ENCODE measurements around the gene CFAP58.

Gene CFAP58, protein sequence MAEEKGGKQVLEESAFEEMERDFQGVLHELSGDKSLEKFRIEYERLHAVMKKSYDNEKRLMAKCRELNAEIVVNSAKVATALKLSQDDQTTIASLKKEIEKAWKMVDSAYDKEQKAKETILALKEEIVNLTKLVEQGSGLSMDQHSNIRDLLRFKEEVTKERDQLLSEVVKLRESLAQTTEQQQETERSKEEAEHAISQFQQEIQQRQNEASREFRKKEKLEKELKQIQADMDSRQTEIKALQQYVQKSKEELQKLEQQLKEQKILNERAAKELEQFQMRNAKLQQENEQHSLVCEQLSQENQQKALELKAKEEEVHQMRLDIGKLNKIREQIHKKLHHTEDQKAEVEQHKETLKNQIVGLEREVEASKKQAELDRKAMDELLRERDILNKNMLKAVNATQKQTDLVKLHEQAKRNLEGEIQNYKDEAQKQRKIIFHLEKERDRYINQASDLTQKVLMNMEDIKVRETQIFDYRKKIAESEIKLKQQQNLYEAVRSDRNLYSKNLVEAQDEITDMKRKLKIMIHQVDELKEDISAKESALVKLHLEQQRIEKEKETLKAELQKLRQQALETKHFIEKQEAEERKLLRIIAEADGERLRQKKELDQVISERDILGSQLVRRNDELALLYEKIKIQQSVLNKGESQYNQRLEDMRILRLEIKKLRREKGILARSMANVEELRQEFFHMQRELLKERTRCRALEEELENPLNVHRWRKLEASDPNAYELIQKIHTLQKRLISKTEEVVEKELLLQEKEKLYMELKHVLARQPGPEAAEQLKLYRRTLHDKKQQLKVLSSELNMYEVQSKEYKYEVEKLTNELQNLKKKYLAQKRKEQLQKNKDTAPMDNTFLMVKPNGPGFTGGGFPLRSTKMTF

DNA sequence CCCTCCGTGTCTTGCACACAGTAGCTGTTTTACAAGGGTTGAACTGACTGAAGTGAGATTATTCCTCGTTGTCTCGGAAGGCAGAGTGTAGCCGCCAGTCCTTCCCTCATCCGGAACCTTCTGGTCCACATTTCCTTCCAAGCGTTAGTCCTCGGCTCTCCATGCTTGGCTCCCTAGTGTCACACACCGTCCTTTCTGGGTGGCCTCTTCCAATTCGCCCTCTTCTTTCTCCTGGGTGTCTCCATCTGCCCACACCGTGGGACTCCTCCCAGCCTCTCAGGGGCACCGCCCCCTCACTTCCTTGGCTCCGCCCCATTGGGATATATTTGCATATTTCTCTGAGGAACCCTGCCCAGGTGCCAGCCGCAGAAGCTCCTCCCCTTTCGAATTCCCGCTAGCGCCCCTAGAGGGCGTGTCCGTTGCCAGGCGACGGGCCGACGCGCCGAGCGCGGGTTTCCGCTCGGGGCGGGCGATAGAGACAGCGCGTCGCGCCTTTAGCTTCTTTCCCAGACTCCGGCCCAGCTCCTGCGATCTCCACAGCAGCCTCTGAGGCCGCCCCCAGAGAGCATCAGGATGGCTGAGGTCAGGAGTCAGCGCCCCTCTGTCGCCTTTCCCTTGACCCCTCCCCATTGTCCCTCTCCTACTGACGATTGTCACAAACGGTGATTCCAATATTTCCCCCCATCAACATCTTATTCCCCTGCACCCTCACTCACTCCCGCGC lies at the start of gene CFAP58:
TSS of gene CFAP58 (plus strand) at position 509 of the 724 bp plus-strand sequence. CDS start at position 574, 65 bp downstream.
- DNase-seq = peak; percentile 97

DNA sequence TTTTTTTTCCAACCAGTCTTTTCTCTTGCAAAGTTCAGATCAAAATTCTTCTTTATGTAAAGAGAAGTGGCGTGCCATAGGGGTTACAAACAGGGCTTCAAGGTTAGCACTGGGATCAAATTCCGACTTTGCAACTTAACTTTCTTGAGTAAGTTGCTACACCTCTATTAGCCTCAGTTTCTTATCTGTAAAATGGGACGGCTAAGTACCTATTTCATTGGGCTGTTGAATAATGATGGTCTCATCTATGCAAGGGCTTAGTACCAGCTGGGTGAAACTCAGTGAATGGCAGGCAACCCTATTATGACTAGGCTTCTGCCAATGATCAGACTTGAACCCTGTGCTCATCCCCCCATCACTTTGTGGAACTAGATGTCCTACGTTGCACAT lies 49.3 kb upstream of the CFAP58 start:
- DNase-seq = no peak

DNA sequence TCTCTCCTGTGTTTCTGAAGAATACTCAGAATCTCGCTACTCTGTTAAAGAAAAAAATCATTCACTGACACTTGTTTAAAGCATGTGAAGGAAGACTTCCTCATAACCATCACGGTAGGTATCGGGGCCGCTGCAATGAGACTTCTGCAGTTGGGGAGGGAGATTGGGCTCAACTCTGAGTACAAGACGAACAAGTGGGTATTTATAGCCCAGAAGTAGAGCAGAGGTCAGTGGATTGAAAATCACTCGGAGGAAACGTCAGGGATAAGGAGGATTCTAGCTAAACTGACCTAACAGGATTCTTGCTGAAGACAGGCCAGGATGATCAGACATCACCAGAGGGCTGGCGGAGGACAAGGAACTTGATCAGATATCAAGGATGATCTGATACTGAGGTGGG lies 48.7 kb upstream of the CFAP58 start:
- DNase-seq = no peak

DNA sequence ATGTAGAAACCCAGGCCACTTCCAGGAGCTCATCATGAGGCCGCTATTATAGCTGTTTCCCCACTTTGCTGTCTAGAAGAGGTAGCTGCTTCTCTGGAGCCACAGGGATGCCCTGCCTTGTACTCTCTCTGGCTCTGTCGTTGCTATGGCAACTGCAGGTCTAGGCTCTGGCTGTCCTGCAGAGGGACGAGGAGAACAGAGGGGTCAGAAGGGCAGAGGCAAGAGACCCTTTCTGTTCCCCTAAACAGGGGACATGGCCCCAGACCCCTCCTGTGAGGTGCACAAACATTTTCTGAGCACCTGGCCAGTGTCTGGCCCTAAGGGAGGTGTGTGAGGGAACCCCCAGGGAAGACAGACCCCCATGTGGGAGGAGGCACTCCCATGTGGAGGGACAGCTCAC lies 46.7 kb upstream of the CFAP58 start:
- no peak for DNase-seq

DNA sequence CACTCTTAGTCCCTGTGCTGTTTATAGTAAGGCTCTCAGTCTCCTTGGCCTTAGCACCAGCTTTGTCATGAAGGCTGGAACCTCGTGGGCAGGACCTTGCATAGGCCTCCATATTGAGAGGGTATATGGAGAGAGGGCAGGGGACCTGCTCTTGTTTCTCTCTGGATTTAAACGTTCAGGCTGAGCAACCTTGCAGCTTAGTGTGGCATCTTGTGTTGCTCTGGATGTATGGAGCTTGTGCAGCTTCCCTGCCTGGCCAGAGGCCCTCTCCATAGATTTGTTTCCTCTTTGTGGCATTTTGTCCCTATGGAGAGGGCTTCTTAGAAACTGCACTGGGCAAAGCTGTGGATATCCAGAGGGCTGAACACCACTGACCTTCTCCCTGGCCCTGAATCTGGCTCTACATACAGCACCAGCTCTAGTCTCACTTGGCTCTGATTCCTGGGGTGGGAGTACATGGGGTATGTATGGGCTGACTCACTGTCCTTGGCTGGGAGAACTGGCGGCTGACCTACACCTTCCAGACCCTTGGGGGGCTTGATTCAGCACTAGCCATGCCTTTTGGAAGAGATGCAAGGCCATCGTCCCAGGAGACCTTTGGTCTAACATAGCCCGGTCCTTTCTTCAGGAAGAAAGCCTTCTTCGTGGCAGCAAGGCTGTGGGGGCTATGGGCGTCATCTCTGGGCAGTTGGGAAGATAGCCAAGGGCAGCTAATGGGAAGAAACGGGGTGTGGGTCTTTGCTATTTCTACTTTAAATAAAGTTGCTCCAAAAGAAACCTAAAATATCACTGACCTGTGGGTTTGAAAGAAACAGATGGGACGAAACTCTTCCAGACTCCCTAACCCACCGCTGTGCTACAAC lies 45.8 kb upstream of the CFAP58 start:
- no peak for DNase-seq

DNA sequence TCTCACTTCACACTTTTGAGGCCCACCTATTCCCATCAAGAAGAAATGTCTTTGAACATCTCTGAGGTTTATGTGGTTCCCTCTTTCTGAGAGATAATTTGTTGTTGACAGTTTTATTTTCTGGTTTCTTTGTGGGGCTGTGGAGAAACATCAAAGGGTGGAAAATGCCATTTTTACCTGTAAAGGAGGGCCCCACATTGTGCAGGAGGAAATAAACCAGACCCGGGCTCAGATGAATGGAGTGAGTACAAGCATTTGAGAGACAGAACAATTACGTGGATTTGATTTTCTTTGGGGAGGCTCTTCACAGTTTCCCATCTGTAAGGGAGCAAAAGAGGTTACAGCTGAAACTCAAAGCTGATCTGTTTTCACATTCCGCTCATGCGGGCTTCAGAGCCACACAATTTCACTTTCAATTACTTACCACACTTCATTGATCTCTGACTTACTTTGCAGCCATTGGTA lies 45.2 kb upstream of the CFAP58 start:
- peak; percentile 37 for DNase-seq

DNA sequence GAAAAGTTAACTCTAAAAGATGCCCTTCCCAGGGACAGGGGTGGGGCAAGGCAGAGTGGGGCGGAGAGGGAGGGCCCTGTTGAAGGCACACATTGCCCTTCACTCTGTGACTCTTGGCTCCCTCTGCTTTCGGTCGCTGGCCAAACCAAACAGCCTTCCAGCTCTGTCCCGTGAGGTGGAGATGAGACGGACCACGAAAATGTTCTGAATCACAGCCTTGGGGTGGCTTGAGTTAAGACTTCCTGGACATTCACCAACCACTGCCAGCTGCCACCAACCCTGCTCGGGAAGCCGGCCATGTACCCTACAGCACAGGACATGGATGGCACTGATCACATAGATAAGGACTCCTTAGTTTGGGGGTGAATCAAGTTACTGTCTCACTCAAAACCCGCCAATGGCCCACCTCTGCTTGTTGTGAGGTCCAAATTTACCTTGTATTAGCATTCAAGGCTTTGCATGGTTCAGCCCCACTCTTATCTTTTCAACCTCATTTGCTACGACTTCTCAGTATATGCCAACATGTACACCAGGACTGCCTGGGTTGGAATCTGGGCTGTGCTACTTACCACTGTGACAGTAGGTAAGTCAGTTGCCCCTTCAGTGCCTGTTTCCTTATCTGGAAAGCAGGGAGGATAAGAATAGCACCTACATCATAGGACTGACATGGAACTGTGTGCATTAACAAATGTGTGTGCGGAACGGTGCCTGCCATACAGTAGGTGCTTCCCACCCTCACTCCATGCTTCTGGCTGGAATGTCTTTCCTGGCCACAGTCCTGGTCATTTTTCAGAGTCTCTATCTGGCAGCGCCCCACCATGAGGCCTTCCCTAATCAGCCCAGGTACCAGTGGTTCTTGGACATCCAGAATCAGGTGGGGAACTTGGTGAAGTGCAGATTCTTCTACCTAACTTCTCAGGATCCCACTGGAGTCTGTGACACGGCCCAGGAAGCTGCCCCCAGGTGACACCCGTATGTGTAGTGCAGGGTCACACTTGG lies 43.4 kb upstream of the CFAP58 start:
- DNase-seq = no peak

DNA sequence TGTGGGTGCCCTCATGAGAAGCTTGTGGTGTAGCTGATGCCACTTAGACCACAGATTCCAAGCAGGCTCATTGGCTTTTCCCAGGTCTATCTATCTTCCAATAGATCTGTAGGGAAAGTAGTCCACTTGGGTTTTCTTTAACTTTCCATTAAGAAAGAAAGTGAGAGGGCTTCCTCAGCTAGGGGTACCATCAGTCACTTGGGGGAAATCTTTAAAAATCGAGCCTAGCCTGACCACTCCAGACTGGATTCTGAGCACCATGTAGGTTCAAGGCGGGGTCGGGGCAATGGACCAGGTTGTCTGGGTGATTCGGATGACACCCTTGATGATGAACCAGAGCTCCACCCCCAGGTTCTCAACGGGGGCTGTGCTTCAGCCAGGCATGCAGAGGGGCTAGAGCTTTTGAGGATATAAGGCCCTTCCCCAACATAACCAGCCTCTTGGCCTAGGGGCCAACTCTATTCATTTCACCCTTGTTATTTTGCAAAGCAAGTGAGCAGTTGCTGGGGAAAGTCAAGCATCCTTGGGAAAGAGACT lies 42.4 kb upstream of the CFAP58 start:
- DNase-seq = no peak

DNA sequence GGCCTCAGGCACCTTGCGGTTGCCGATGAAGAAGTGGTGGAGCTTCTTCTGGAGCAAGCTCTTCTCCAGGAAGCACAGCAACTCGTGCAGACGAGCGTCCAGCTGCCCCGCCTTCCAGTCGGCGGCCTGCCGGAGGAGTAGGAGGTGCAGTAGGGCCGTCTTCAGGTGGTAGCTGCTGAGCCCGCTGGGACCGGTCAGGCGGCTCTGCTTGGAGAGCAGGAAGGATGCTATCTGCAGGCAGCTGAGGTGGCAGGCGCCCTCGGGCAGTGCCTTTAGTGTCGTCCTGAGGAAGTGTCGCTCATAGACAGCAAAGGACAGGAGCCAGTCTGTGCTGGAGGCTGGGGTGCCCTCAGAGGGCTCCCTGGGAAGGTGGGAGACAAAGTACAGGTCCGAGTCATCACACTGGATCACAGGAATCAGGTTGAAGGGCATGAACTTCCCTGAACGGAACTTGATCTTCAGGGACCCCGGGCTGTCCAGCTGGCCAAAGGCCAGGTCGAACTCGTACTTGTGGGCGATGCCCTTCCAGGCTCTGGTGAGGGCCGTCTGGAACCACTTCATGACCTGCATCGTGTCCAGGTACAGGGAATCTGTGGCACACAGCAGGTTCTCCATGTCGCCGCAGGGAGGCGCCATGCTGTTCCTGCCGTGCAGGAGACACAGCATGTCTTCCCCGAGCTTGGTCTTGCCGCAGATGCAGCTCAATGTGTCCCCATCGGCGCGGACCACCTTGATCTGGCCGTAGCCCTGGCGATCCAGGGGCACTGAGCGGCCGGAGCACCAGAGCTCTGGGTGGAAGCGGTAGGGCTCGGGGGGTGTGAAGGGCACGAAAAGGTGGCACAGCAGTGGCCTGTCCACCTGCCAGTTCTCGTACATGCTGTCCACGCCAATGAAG lies 38.8 kb upstream of the CFAP58 start:
- DNase-seq = no peak

DNA sequence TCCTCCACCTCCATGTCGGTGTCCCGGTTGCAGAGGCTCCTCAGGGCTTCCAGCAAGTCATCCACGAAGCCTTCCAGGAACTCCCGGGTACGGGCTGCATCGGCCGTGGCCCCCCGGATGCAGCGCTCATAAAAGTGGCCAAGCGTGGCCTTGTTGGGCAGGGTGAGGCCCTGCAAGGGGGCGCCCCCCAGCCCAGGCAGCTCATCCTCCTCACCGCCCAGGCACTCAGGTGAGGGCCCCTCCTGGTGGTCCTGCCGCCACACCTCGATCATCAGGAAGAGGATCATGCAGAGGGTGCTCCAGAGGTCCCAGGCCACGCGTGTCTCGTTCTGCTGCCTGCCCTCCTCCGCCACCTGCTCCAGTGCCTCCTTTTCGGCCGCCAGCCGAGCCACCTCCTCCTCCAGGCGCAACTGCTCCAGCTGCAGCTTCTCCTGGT lies 38.1 kb upstream of the CFAP58 start:
- DNase-seq = no peak

DNA sequence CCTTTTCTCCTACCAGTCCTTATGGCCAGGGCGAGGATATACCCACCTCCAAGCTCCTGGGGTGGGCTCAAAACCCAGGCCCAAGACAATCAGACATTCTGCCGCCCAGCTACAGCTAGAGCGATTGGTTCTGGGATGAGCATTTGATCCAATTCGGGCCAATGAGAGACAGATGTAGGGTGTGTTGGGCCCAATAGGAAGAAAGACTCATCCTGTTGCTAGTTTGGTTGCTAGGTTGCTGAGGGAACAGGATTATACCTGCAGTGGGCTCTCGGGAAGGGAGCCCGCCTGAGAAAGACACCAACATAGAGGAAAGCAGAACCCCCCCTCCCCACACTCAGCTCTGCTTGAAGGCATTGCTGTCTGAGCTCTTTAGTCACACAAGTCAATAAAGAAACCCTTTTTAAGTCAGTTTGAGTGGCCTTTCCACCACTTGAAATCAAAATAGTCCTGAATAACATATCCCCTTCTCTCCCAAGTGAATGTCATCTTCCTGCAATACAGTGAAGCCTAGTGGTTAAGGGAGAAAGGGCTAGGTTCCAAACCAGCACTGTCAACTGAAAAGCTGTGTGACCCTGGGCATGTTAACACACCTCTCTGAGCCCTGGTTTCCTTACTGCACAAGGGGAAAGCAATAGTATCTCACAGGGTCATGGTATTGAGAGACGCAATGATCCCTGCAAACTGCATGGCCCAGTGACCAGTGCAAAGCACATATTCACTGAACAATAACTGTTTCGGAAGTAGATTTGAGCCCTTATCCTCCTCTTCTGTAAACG lies 37.1 kb upstream of the CFAP58 start:
- no peak for DNase-seq

DNA sequence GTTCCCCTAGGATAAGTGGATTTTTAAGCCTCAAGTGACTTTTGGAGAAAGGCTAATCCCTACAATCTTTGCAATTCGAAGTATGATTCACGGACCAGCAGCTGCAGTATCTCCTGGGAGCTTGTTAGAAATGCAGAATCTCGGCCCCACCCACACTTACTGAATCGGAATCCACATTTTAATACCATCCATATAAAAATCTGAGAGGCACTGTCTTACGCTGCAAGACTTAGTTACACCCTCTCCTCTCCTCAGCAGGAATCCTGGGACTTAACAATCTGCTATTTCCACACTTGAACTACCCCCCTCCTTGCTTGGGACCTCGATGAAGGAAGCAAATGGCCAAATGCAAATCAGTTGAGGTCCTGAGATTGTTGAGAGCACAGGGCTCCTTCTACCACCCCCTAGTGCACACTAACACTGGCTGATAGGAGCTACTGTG lies 36.3 kb upstream of the CFAP58 start:
- no peak for DNase-seq

DNA sequence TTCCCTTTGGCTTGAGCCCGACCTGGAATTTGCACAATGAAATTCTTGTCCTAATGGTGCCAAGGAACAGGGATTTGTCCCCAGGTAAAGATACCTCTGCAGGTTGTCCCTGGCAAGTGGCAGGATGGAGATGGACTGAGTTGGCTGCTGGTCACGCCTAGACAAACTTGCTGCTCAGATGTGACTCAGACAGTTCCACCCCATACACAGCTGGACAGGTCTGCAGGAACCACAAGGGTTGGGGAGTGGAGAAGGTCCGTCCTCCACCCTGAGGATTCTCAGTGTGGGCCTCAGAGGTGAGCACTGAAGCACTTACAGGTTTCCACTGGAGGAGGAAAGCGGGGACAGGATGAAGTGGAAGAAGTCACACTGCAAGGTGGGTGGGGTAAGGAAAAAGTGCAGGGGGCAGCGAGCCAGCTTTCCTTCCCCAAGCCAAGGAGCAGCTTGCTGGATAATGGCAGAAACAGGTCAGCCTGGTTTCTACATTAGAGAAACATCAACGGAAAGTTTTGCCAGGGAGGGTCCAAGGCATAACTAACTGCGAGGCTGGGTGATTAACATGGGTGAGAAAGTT lies 35.8 kb upstream of the CFAP58 start:
- no peak for DNase-seq

DNA sequence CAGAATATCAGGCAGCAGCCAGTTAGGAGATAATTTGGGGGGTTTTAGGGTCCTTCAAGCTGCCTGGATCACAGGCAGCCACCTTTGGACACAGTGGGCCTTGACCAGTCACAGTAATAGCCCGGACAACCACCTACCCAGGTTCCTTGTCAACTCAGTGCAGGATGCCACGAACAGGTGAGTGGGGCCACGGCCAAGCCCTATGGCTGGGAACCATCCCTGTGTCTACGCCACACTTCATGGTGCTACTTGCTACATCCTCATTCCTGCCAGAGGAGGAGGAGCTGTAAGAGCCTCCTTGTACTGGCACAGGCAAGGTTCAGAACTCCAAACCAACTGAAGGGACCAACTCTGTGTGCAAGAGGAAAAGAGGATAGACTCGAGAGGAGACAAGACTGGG lies 35.3 kb upstream of the CFAP58 start:
- DNase-seq = no peak

DNA sequence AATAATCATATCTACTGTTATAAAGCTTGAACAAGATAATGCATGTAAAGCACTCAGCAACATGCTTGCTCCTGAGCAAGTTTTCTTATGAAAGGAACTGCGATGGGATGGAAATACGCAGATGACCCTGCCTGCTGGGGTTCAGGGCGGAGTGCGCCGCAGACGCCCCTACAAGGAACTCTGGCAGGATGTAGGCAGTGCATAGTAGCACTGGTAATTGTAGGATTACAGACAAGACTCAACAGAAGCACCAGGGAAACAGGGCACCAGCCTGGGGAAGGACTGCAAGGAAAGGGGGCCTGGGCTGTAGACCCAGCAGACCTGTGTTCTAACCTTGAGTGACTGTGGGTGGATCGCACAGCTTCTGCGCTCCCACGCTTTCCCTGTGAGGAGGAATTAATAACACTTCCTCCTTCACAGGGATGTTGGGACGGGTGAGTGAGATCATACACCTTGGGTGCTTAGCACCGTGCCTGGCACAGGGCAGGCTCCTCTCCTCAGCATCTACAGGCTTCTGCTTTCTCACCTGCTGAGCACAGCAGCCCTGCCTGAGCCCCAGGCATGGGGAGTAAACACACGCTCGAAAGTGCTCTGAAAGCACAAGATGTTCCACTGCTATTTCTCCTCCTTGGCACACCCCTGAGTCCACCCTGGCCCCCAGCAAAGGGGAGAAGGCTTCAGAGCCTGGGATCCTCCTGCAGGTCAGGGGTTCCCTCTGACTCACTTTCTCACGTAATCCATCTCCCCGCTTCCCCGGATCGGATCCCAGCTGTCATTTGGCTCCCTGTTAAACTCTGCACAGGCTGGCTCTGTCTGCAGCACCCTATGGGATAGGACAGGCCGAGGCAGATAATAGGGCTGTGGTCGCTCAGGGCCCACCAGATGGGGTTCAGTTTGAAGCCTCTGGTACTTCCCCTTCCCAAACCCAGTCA lies 34.6 kb upstream of the CFAP58 start:
- no peak for DNase-seq

DNA sequence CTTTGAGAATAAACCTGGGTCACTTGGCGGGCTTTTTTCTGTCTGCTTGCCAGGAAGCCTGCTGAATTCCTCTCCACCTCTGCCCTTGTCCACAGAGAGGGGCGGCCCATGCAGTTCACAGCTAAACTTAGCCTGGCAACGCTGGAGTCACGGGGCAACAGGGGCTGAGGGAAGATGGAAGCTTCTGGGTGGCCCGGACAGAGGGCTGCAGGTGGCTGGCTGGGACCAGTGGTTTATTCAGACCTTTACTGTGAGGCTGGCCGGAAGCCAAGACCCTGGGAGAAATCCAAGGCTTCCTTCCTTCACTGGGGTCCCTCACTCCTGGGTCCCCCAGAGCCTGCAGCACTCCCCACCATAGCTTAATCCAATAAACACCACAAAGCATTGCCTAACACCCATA lies 32.4 kb upstream of the CFAP58 start:
- DNase-seq = no peak

All from CD4-positive, alpha-beta T cell treated with Interleukin-21 for 1 hour (primary cell).